ENCODE data around the gene ST6GALNAC2.

DNA sequence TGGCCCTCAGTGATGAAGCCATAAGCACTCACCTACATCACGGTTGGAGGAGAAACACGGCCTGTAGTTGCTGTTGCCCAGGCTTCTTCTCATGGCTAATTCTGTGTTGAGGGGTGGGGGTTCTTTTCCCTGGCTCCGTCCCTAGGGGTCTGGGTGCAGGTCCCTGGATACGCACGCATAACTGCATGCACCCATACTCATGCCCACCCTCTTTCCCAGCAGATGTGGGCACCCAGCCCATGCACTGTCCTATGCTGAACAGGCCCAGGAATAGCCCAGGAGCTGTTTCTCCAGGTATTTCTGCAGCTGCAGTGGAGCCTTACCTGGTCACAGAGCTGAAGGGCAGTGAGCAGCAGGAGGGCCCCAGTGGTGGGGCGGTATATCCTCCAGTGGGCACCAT is 39.8 kb upstream of the ST6GALNAC2 start:
- TF ChIP-seq, protein P1, sequence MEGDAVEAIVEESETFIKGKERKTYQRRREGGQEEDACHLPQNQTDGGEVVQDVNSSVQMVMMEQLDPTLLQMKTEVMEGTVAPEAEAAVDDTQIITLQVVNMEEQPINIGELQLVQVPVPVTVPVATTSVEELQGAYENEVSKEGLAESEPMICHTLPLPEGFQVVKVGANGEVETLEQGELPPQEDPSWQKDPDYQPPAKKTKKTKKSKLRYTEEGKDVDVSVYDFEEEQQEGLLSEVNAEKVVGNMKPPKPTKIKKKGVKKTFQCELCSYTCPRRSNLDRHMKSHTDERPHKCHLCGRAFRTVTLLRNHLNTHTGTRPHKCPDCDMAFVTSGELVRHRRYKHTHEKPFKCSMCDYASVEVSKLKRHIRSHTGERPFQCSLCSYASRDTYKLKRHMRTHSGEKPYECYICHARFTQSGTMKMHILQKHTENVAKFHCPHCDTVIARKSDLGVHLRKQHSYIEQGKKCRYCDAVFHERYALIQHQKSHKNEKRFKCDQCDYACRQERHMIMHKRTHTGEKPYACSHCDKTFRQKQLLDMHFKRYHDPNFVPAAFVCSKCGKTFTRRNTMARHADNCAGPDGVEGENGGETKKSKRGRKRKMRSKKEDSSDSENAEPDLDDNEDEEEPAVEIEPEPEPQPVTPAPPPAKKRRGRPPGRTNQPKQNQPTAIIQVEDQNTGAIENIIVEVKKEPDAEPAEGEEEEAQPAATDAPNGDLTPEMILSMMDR (IDR thresholded peaks at IDR 0.05; ENCODE audit: low read depth, low read length, poor library complexity, severe bottlenecking): no peak
- no peak for TF ChIP-seq EZH2phosphoT487 (IDR thresholded peaks at IDR 0.05; ENCODE audit: borderline replicate concordance, low read length)
